Left lung (tissue), 10 donors: ENCODE results near the gene SHISA5. TPM values are rescaled to one million over a fixed set of nuclear protein-coding genes. Genes with fewer than 3 reads are reported as not detected.

Experiments used
- ATAC-seq: fragments of 200-7000 bp; cut with Tn5 transposase; one replicate; pipeline ENCODE4 v1.9.1; 2020; ENCODE audit warnings: moderate library complexity
- DNase-seq, 4 donors: peaks; one replicate each; pipeline ENCODE4 v3.0.0-alpha.2; 2013 to 2020
- H3K27ac ChIP-seq, 2 donors: fragments of 200-600 bp; sonication (generic) in 1 of 2; one replicate each; pipeline versions ENCODE4 v1.5.0 to v1.8.0; 2020 to 2021
- H3K27me3 ChIP-seq, 2 donors: fragments of 200-600 bp; sonication (generic) in 1 of 2; one replicate each; pipeline versions ENCODE4 v1.5.0 to v1.8.0; 2020 to 2021
- H3K36me3 ChIP-seq, 2 donors: fragments of 200-600 bp; sonication (generic) in 1 of 2; one replicate each; pipeline versions ENCODE4 v1.5.0 to v1.8.0; 2020 to 2021
- H3K4me1 ChIP-seq, 2 donors: fragments of 200-600 bp; one replicate each; pipeline ENCODE4 v1.8.0; 2021
- H3K4me3 ChIP-seq, 2 donors: fragments of 200-600 bp; sonication (generic) in 1 of 2; one replicate each; pipeline versions ENCODE4 v1.5.0 to v1.8.0; 2020 to 2021; ENCODE audit warnings: mild to moderate bottlenecking in 1 of 2
- H3K9me3 ChIP-seq, 2 donors: fragments of 200-600 bp; sonication (generic) in 1 of 2; one replicate each; pipeline versions ENCODE4 v1.5.0 to v1.8.0; 2020 to 2021
- intact Hi-C, 2 donors: fragments of 100-400 bp; cut with DNase I; formaldehyde crosslinking; loops; one replicate each; pipeline versions ENCODE4 v1.11.2 to v1.14.2; 2022
- polyA plus RNA-seq, 6 donors: library from polyadenylated mRNA; unstranded; fragments of 120-200 nt; gene quantifications; one replicate each; pipeline ENCODE4 v1.2.1, GENCODE V29; 2013; ENCODE audit not compliant: insufficient read length in 6 of 6
- total RNA-seq, 2 donors: library from RNA; stranded (reverse); fragmentation: NEBNext Ultra II Directional; extraction: Animal tissue kit (Norgen Biotek cat#: 25700); gene quantifications; one replicate each; pipeline ENCODE4 v1.2.1, GENCODE V29; 2021
- TF ChIP-seq, protein P1 (sequence below), 2 donors: fragments of 200-600 bp; sonication (generic) in 1 of 2; IDR thresholded peaks; one replicate each; pipeline versions ENCODE4 v1.5.0 to v1.8.0; 2021; ENCODE audit warnings: antibody characterized with exemption in 2 of 2
- donor health status: DM: no; HTN: yes; CAD: no.
- donor health status: DM: no; HTN: no; CAD: no.

Gene SHISA5
- total and polyA plus RNA-seq, 8 donors = 99.2 to 206 (median 114) TPM

DNA sequence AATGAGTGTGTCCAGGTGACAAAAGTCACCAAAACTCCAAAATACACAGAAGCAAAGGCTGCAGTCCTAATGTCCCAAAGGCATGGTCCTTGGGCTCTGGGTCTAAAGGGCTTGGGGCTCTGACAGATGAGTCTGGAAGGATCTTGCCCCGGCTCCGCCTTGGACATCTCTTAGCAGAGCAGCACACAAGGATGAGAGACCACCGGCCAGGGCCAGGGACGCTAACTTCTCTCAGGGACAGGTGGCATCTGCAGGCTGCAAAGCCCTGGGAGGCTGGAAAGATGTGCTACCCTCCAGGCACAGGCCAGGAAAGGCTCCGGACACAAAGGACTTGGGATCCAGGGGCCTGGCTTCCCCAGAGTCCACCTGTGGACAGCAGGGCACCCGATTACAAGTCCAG is 14.1 kb upstream of the SHISA5 start:
- Histone ChIP-seq H3K36me3 (peaks cover 0 to 48% of the 10 kb centered on the region in 2 donors), H3K27me3 (no peaks in the 10 kb centered on the region), H3K4me3 (no peak overlapping the region), H3K9me3 (no peaks in the 10 kb centered on the region), H3K27ac (no peak overlapping the region), H3K4me1 (no peaks in the 10 kb centered on the region)
- ATAC-seq (no peak), DNase-seq (no peak)
- intact Hi-C loops = no loop called here
- TF ChIP-seq, protein P1, sequence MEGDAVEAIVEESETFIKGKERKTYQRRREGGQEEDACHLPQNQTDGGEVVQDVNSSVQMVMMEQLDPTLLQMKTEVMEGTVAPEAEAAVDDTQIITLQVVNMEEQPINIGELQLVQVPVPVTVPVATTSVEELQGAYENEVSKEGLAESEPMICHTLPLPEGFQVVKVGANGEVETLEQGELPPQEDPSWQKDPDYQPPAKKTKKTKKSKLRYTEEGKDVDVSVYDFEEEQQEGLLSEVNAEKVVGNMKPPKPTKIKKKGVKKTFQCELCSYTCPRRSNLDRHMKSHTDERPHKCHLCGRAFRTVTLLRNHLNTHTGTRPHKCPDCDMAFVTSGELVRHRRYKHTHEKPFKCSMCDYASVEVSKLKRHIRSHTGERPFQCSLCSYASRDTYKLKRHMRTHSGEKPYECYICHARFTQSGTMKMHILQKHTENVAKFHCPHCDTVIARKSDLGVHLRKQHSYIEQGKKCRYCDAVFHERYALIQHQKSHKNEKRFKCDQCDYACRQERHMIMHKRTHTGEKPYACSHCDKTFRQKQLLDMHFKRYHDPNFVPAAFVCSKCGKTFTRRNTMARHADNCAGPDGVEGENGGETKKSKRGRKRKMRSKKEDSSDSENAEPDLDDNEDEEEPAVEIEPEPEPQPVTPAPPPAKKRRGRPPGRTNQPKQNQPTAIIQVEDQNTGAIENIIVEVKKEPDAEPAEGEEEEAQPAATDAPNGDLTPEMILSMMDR (IDR thresholded peaks at IDR 0.05) = no peak

DNA sequence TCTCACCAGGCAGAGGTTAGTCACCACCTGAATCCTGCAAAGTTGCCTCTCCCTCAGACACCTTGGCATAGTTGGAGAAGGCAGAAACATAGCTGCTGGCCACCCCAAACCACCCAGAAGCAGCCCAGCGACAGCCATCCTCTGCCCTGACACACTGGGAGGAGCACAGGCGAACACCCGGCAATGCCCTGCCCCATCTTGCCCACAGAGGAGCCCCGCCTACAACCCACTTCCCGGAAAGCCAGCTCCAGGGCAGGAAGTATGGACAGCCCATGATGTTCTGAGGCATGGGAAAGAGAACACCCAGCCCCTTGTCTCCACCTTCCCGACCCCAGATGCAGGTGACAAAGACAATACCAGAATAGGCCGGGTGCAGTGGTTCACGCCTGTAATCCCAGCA is 12.6 kb upstream of the SHISA5 start:
- Histone ChIP-seq H3K4me3 (no peak overlapping the region), H3K4me1 (no peaks in the 10 kb centered on the region), H3K27me3 (no peaks in the 10 kb centered on the region), H3K9me3 (no peaks in the 10 kb centered on the region), H3K27ac (no peak overlapping the region), H3K36me3 (peaks cover 0 to 36% of the 10 kb centered on the region in 2 donors)
- TF ChIP-seq, protein P1 (IDR thresholded peaks at IDR 0.05) = no peak
- no peak for ATAC-seq
- intact Hi-C loops = no loop called here
- no peak for DNase-seq

DNA sequence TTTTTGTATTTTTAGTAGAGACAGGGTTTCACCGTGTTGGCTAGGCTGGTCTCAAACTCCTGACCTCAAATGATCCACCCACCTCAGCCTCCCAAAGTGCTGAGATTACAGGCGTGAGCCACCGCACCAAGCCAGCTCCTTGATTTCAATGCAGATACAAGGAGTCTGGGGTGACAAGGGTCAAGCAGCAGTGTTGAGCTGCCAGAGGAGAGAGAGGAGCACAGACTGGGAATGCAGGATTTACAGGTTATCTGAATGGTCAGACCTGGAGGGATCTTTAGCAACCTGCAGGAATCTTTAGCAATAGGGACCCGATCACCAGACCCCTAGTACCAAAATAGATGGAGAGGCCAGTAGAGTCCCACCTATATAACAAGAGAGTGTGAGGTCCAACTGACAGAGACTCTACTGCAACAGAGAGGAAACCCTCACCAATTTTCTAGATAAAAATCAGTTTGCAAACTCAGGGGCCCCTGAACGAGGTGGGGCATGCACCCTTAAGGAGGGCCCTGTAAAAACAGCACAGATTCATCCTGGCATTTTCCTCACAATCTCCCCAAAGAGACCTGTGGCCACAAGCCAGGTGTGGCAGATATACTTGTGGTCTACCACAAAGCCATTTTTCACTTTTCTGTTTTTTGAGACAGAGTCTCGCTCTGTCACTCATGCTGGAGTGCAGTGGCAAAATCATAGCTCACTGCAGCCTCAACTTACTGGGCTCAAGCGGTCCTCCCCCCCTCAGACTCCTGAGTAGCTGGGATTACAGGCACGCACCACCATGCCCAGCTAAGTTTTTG is 10.7 kb upstream of the SHISA5 start:
- intact Hi-C loops = no loop called here
- no peak overlapping the region for H3K4me3 ChIP-seq
- no peak for ATAC-seq

DNA sequence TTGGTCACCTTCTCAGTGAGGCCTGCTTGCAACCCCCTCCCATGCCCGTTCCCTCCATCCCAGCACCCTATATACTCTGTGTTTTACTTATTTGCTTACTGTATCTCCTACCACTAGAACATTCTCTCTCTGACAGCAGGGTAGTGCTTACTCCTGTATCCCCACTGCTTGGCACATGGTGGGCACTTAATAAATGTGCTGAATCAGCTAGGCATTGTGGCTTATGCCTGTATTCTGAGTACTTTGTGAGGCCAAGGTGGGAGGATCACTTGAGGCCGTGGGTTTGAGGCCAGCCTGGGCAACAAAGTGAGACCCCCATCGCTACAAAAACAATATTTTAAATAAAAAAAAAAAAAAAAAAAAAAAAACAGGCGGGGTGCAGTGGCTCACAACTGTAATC is 7.6 kb upstream of the SHISA5 start:
- H3K36me3 ChIP-seq = no peaks in the 10 kb centered on the region
- H3K9me3 ChIP-seq = no peaks in the 10 kb centered on the region
- no peak for DNase-seq
- H3K4me3 ChIP-seq = no peak overlapping the region
- no peak overlapping the region for H3K27ac ChIP-seq
- H3K27me3 ChIP-seq = no peaks in the 10 kb centered on the region
- intact Hi-C loops = no loop called here
- ATAC-seq = no peak
- H3K4me1 ChIP-seq = peaks cover 0 to 11% of the 10 kb centered on the region in 2 donors
- TF ChIP-seq, protein P1 (IDR thresholded peaks at IDR 0.05) = no peak

More for the DNA sequence above, 10.7 kb upstream of the SHISA5 start:
- Histone ChIP-seq H3K36me3 (peaks cover 0 to 20% of the 10 kb centered on the region in 2 donors), H3K4me1 (no peaks in the 10 kb centered on the region), H3K9me3 (no peaks in the 10 kb centered on the region), H3K27me3 (no peaks in the 10 kb centered on the region), H3K27ac (no peak overlapping the region)
- TF ChIP-seq, protein P1 (IDR thresholded peaks at IDR 0.05) = no peak
- no peak for DNase-seq

DNA sequence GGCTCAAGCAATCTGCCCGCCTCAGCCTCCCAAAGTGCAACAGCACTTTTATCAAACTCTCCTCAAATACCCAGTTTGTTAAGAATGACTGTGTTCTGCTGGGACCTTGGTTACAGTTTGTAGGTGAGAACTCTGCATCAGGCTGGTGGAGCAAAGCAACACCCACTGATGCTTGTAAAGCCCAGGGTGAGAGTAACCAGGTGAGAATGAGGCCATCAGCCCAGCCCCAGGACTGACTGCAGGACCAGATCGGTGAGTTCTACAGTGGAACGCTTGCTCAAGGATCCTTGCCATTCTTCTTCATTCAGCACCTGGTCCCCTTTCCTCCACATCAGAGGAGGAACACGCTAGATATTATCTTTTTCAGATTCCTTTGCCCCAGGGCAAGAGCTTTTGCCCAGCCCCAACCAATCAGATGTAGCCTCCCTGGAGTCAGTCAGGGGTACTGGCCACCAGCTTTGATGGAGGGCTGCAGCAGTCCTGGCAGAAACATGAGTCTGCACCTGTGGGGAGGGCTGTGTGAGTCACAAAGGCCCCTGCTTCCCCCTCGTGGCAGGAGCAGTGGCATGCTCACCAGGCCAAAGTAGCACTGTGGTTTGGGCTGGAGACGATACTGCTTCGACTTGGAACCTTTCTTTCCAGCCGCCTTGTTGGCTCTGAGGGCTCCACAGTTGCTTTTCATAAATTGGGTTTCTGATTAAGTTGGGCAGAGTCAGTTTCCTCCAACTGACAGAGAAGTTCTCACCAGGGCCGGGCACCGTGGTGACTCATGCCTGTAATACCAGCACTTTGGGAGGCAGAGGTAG is 3.5 kb upstream of the SHISA5 start:
- H3K4me3 ChIP-seq = no peak overlapping the region
- ATAC-seq = peak; percentile 47
- H3K4me1 ChIP-seq = peaks cover 9 to 33% of the 10 kb centered on the region in 2 donors
- no peaks in the 10 kb centered on the region for H3K9me3 ChIP-seq
- peak in 3 of 4 donors; percentile 37 to 82 (median 60) for DNase-seq
- intact Hi-C loops = no loop called here
- peak overlapping the region in 1 of 2 donors; percentile 20 for H3K27ac ChIP-seq
- no peaks in the 10 kb centered on the region for H3K27me3 ChIP-seq
- H3K36me3 ChIP-seq = no peaks in the 10 kb centered on the region
- TF ChIP-seq, protein P1 (IDR thresholded peaks at IDR 0.05) = peak; percentile 13 to 56
